Renal cortical epithelial cell (primary cell): ENCODE data around the gene KLKB1. TPM values are rescaled to one million over a fixed set of nuclear protein-coding genes. Genes with fewer than 3 reads are reported as not detected.
"Not testable (repeated sequence)": the region's sequence is repeated elsewhere in the genome, so short reads cannot be mapped to it uniquely, and the experiment has no call there.

Source experiments
- DNase-seq: peaks from one replicate; pipeline ENCODE4 v3.0.0-alpha.2; 2011; ENCODE audit warnings: low read depth
- total RNA-seq: library from RNA; depleted of rRNA; stranded (reverse); fragments of >200 nt; gene quantifications from 2 replicates; pipeline ENCODE4 v1.2.3, GENCODE V29; 2014

KLKB1 gene
- total RNA-seq, 1 donor from 2014 or later: 0.65 TPM

GRCh38 chr4:186265683-186266652 is 38.7 kb downstream of the KLKB1 start, which contains the start of gene F11:
Gene F11, plus strand, starts transcription at chr4:186266189. Its CDS starts 948 bp downstream, at chr4:186267137.
- peak; percentile 49 for DNase-seq

GRCh38 chr4:186266729-186267456 is 39.6 kb downstream of the KLKB1 start:
- peak; percentile 72 for DNase-seq

- no peak for DNase-seq
These were observed 43.9 kb downstream of the KLKB1 start for GRCh38 chr4:186271081-186271678.

- no peak for DNase-seq
These were observed 45.5 kb downstream of the KLKB1 start for GRCh38 chr4:186272699-186273391.

- not testable (repeated sequence) for DNase-seq
These were observed 46.1 kb downstream of the KLKB1 start for GRCh38 chr4:186273392-186273789.

GRCh38 chr4:186283311-186283710 is 56.0 kb downstream of the KLKB1 start:
- no peak for DNase-seq

GRCh38 chr4:186285147-186285546 is 57.8 kb downstream of the KLKB1 start:
- no peak for DNase-seq

- no peak for DNase-seq
These were observed 59.3 kb downstream of the KLKB1 start for GRCh38 chr4:186286581-186286980.

- no peak for DNase-seq
These were observed 64.1 kb downstream of the KLKB1 start for GRCh38 chr4:186291256-186291890.

GRCh38 chr4:186294160-186294559 is 66.9 kb downstream of the KLKB1 start:
- DNase-seq: no peak

- DNase-seq: no peak
These were observed 69.2 kb downstream of the KLKB1 start for GRCh38 chr4:186296481-186296880.

- peak; percentile 62 for DNase-seq
These were observed 69.8 kb downstream of the KLKB1 start for GRCh38 chr4:186297013-186297645.

GRCh38 chr4:186298031-186298647 is 70.8 kb downstream of the KLKB1 start:
- no peak for DNase-seq

- no peak for DNase-seq
These were observed 72.0 kb downstream of the KLKB1 start for GRCh38 chr4:186299291-186299690.

- no peak for DNase-seq
These were observed 73.5 kb downstream of the KLKB1 start for GRCh38 chr4:186300659-186301390.

GRCh38 chr4:186304216-186304615 is 76.9 kb downstream of the KLKB1 start:
- DNase-seq: no peak

GRCh38 chr4:186304866-186305505 is 77.7 kb downstream of the KLKB1 start:
- DNase-seq: peak; percentile 6

GRCh38 chr4:186307497-186307896 is 80.2 kb downstream of the KLKB1 start:
- no peak for DNase-seq

GRCh38 chr4:186307916-186308315 is 80.6 kb downstream of the KLKB1 start:
- DNase-seq: no peak
